OCI-M2 (cell line): ENCODE measurements around the gene PLEKHA8.

Source experiments
- DNase-seq: peaks from one replicate; lab custom pipeline; 2025; ENCODE audit not compliant: unreplicated experiment; lab: John Stamatoyannopoulos, UW

PLEKHA8 gene

DNA sequence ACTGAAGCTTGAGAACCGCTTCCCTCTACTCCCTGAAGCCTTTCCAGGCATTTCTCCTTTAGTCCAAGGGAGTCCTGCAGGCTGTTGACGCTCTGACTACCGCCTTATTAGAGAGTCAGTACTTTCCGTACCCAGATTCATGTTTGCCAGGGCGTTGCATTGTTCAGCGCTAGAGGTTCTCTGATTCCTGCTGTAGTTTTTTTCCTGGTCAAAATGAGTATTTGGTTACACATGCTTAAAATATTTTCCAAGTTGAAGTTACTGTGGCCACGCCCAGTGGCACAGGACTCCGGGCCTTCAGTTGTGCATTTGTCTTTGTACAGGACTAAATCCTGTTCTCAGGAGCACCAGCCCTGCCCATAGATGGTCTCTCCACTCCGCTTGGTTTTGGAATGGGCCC lies 114.5 kb downstream of the PLEKHA8 start:
- no peak for DNase-seq

DNA sequence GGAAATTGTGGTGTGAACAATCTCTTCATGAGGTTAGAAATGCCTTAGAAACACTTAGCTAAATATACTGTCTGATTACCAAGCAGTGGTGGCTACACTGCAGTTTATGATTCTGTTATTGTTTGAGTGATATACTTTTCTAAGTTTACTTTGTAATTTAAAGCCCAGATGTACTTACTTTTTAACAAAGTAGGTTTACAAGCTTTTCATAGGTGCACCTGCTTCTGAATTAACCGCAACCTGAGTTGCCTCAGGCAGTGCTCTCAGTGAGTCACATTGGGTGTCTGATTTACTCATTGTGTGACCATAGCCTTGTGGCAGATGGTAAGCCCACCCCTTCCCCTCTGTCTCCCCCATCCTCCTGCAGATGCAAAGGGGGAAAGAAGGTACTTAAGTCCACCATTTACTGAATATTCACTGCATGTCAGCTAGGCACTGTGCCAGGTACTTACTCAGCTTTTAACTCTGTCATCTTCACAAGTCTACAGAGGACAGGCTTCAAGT lies 115.6 kb downstream of the PLEKHA8 start:
- no peak for DNase-seq

DNA sequence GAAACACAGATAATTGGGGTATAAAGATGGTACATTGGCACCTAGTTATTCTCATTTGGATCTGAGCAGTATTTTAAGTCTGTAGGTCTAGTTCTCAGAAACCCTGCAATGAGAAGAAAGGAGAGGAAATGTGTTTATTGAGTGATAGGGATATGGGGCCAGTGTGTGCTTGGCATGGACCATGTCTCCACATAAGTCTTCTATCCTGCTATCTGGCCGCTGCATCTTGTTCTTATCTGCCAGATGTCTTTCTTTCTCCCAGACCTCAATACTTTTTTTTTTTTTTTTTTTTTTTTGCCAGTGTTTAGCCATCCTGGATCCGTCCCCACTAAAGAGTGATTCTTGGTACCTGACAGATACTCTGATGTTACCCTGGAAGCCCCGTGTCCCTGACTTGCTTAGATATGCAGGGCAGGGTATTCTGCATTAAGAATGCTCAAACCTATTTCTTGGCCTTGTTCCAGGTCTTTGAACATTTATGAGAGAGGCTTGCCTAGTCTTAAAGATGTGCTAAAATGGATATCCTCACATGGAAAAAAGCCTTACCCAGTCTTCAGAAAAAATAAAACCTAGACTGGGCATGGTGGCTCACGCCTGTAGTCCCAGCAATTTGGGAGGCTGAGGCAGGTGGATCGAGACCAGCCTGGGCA lies 116.6 kb downstream of the PLEKHA8 start:
- no peak for DNase-seq

DNA sequence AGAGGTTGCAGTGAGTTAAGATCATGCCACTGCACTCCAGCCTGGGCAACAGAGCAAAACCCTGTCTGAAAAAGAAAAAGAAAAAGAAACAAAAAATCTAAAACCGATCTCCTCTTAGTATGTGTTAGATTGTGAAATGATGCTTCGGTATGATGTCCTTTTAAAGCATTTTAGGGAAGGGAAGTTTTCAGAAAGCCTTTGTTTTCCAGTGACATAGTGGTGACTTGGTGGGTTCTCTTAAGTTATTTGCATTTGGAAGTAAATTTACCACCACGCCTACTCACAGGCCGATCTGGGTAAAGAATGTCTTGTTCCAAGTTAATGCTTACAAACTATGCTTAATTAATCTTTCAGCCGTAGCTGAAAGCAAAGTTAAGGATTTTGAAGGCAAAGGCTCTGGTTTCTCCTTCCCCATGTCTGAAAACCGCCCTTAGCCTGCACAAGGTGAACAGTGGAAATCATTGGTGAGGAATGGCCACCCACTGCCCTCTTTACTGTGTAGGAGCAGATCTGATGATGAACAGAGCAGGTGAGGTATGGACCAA lies 117.3 kb downstream of the PLEKHA8 start:
- DNase-seq, result no peak

DNA sequence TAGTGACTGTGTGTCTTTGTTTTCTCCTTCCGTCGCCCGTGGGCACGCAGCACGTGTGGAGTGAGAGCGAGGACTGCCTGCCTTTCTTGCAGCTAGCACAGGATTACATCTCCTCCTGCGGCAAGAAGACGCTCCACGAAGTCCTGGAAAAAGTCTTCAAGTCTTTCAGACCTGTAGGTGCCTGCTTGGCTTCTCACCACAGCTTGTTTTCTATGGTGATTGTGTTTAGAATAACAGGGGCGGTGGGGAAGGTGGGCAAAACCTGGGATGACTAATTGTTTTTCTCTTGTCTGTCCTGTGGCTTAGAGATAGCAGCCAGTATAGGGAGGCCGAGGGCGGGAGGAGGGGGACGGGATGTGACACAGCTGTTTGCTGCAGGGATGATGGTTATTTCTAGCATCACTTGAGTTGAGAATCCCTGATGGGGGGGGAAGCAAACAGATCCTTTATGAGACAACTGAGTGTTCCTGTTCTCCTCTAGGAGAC lies 118.0 kb downstream of the PLEKHA8 start:
- peak; percentile 56 for DNase-seq

DNA sequence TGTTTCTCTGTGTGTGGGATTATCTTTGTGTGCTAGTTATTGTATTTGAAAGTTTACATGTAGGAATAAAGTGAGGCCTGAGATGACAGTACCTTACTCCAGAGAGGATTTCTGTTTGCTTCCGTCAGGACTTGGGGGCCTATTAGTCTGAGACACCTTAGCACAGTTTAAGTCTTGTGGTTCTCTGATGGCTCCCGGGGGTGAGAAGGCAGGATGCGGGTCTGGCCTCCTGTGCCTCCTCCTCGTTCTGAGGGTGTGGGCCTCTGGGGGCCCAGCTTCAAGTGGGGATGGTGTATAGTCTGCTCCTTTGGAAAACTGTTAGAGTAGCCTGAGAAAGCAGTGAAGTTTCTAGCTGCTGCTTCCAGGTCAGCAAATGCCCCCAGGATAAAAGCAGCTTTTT lies 119.0 kb downstream of the PLEKHA8 start:
- no peak for DNase-seq

DNA sequence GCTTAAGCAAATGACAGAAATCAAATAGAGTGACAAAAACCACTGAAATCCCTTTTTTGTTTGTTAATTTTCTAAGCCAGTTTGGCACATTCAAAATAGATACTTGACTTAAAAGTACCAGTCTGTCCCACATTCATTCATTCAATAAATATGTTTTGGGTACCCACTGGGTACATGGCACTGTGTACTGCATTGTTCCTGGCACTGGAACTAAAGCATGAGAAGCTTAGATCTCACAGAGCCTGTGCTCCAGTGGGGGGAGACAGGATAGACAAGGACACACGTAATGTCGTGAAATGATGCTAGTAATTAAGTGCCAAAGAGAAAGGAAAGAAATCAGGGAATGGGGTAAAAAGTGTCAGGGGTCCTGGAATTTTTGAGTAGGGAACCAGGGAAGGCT lies 119.6 kb downstream of the PLEKHA8 start:
- DNase-seq, result no peak

DNA sequence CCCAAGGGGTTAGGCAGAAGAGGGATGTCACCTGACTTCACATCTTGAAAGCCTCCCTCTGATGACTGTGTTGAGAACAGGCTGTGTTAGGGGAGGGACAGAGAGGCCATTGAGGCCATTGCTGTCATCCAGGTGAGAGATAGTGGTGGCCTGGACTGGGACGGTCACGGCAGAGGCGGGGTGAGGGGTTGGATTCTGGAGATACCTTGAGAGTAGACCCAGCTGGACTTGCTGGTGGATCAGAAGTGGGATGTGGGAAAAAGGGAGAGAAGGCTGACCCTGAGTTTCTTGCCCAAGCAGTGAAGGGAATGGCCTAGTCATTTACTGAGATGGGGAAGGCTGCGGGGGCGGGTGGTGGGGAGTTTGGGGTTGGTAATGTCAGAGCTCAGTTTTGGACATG lies 120.2 kb downstream of the PLEKHA8 start:
- no peak for DNase-seq

DNA sequence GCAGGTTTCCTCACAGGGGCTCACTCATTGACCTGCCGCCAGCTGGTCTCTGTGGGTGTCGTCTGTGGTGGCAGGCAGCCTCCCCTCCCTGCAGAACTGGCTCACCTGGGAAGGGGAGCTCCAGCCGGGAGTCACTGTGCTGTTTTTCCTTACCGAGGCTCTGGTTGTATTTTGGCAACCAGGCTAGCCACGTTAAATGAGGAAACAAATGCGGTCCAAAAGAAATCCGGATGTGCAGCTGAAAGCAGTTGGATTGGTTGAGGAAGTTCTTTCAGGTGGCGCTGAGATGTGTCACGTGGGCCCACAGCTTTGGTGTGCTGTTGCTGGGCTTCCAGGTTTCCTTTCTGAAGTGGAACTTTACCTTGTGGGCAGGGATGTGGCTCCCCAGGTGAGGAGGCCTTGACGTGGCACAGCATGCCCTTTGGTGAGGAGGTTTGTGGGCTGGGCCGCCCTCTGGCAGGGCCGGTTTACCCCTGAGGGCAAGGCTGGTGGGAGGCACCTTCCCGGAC lies 120.8 kb downstream of the PLEKHA8 start:
- no peak for DNase-seq

DNA sequence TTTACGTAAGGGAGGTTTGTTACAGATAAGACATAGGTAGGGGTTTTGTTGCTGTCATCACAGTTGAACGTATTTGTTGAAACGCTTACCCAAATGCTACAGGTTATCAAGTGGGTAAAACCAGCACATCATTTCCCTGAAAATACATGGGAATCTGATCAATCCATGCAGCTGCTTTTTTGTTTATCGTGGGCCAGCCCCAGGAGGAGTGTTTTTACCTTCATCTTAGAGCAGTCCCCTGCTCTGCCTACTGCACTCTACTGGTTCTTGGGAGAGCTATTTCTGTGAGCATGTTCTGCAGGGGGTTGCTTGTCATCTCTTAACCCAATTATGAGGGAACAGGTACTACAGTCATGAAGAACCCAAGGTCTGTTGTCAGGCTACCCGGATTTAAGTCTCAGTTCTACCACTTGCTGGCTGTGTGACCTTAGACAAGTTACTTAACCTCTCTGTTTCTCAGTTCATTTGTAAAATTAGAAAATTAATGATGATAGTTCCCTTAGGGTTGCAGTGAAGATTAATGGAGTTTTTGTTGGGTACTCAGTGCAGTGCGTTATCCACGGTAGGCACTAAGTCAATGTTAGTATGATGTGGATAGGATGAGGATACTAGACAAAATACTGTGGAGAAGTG lies 121.5 kb downstream of the PLEKHA8 start:
- no peak for DNase-seq

DNA sequence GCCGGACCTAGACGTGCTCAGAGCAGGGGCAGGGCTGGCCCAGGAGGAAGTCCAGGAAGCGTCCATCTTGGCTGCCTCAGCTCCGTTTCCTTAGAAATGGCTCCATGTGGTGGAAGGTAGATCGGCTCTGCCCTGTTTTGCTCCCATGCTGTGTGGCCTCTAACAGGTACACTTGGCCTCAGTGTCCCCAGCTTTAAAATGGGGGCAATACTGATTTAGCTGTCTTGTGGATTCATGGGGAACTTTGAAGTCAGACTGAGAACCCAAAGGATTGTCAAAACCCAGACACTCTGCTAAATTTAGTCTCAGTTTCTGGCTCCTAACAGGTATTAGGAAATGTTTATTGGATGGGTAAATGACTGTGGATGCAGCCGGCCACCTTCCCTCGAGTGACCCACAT lies 122.5 kb downstream of the PLEKHA8 start:
- DNase-seq, result no peak

DNA sequence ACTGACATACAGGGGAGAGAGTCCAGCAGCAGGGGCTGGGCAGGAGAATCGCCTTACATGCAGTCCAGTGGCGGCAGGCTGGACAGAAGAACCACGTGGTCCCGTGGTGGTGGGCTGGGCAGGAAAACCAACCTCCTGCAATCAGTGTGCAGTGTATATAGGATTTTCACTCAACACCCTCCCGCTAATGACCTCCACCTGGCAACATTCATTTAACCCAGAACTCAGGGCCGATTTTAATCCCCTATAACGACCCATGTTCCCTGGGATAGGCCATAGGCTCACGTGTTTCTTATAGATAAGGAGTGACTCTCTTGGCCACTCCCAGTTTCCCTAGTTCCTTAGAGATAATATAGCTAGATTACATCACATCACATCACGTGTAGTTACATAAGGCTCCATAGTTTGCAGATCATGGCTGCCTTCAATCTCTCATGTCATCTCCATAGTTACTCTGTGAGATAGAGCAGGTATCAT lies 125.9 kb downstream of the PLEKHA8 start:
- no peak for DNase-seq

DNA sequence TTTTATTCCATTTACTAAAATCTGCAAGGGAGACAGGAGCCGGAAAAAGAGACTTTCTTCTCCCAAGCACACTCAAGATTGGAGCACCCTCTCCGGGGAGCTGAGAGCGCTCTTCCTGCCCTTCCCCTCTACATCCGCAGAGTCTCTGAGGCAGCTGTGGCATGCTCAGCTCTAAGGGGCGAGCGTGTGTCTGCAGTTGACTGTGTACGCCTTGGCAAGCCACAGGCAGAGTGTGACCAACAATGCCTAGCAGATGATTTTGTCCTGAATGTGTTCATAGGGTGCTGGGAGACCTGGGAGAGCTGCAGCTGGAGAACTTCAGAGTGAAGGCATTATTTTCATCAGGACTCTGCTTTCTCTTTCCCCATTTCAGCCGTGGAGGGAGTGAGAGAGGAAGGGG lies 127.3 kb downstream of the PLEKHA8 start:
- DNase-seq, result no peak

DNA sequence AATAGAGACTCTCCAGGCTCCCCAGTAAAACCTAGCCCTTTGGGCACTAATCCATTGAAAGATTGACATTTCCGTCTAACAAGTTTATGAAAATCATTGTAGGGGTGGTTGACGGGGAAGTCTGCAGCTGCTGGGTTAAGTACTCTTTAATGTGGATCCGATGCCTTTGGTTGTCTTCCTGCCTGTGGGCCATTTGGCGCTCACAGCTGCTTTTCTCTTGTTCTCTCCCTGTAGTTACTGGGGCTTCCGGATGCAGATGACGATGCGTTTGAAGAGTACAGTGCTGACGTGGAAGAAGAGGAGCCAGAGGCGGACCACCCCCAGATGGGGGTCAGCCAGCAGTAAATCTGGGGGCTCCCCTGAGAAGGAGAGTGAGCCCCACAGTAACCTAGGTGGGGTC lies 129.0 kb downstream of the PLEKHA8 start:
- no peak for DNase-seq

DNA sequence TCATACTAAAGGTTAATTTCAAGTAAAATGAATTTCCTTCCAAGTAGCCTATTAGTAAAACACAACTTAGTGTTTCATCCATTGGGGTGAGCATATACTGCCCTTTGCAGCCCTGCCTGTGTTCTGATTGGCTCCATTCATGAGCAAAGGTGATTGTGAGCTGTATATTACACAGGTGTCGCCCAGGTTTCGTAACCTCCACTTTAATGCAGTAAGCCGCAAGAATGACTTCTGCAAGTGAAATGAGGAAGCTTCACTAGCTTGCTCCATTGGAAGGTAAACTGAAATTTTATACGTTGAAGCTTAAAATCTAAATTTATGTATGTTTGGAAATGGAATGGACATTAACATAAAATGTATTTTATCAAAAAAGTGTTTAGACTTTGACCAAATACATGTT lies 131.0 kb downstream of the PLEKHA8 start:
- DNase-seq, result no peak

DNA sequence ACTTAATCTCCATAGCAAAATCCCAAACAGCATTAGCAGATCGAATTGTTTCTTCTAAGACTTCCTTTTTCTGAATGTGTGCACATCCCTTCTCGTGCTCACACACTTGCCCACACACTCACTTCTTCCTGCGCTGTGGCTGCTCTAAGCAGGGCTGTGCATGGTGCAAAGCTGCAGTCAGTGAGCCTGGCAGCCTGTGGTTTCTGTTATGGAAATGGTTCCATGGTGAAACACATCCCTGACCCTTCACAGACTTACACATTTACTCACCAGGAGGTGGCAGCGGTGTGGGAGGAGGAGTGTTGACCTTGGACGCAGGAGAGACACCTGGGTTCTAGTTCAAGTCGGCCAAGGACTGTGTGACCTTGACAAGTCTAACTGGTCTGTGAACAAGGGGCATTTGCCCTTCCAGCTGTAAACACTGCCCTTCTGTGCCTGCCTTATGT lies 131.5 kb downstream of the PLEKHA8 start:
- DNase-seq, result no peak

DNA sequence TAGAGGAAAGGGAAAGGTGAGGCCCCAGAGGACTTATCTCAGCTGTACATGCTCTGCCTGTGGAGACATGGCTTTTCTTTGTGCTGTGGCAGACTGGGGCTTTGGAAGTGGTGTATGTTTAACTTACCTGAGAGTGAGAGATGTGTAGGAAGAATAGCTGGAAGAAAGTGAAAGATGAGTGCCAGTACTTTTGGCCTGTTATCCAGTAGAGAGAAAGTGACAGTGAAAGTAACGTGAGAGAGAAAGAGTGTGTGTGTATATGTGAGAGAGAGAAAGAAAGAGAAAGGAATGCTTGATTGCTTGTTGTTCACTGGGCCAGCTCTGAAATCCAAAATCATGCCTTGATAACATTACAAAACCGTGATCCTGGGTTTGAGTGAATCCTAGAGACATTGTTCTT lies 132.1 kb downstream of the PLEKHA8 start:
- DNase-seq, result no peak

DNA sequence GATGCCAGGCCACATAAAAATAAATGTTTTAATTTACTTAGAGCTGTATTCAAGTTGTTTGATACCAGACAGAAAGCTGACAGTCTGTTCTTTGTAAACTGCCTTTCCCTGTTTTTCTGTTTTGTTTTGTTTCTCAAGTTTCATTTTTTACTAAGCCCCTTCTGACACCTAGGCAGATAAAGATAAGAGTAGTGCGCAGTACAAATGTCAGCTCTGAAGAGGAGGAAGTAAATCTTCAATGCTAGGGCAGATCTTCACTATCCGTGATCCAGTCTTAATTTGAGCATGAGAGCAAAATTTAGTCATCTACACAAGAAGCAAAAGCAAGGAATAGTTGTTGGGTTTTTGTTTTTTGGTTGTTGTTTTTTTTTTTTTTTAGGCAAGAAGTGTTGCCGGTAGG lies 133.9 kb downstream of the PLEKHA8 start:
- no peak for DNase-seq

DNA sequence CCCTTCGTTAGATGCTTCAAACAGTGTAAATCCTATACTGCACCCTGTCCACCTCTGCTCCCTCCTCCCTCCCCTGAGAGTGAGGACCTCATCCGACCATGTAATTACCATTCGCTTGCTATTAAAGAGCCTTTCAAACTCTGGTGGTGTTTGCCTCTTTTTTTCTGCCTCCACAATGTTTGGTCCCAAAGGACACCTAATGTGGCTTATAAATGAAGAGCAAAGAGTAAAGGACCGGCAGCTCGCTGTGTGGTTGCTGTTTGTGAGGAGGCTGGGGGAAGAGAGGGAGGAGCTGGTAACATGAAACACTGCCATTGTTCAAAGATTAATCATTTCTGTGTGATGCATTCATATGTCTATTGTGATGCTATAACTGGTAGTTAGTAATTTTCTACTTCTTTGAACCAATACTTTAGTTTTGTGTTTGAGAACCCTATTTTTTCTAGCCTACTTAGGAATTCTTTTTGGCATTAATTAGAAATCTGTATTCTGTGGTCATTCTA lies 134.5 kb downstream of the PLEKHA8 start:
- DNase-seq, result peak; percentile 29

DNA sequence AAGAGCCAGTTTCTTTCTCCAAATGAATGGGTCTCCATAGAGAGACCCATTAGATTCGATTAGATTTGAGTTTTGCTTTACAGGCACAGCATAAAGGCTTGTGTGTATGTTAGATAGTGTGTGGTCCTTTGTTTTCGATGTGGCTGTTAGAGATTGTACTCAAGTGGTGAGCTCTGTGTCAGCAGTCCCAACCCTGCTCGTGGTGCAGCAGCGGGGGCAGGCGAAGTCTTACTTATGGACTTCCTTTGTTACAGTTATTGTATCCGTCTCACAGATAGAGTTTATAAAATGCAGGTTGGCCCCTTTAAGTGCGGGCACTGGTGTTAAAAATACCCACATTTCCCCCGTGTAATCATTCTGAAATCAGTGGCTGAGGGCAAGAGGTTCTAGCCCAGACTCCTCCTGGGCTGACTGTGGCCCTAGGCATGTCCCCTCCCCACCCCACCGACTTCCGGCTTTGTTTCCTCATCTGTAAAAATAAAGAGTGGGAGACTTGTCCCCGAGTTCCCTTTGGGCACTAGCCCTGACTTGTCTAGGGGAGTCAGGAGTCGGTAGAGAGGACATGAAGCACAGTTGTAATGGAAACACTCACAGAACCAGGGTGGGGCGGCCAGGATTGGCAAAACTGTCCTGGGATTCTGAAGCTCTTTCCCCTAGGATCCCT lies 135.2 kb downstream of the PLEKHA8 start:
- DNase-seq, result peak; percentile 39

DNA sequence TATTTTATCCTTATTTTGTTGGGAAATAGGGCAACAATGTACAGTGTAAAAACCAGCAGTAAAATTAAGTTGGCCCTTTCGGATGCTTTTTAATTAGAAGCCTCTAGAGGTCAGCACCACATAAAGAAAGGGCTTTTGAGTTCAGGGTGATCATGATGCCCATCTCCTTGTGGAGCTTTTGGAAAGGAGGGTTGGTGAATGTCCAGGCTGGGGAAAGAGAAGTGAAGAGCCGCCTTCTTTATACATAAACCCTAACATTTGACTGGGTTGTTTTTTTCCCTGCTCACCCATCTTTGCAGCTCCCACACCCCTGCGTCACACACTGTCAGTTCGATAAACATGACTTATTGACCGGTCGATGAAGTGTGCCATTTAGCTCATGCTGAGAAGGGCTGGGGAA lies 136.4 kb downstream of the PLEKHA8 start:
- no peak for DNase-seq
